Activated CD4-positive, alpha-beta T cell treated with anti-CD3 and anti-CD28 coated beads, Interleukin-2, amount 50 U/mL, for 1 hour (primary cell): Measurements from ENCODE around the gene USP53.
"Not testable (repeated sequence)": the region's sequence is repeated elsewhere in the genome, so short reads cannot be mapped to it uniquely, and the experiment has no call there.

ENCODE experiments used
- DNase-seq: peaks from one replicate; pipeline ENCODE4 v3.0.0-alpha.2; 2020

The USP53 gene

GRCh38 chr4:119328695-119329094 is 116.2 kb downstream of the USP53 start:
- no peak for DNase-seq

GRCh38 chr4:119329835-119330620 is 117.5 kb downstream of the USP53 start:
- no peak for DNase-seq

GRCh38 chr4:119336332-119336979 is 123.9 kb downstream of the USP53 start:
- DNase-seq = not testable (repeated sequence)

GRCh38 chr4:119337010-119337409 is 124.5 kb downstream of the USP53 start:
- no peak for DNase-seq

GRCh38 chr4:119339895-119340294 is 127.4 kb downstream of the USP53 start:
- DNase-seq = not testable (repeated sequence)

GRCh38 chr4:119343293-119343692 is 130.8 kb downstream of the USP53 start:
- DNase-seq = not testable (repeated sequence)
